HG02885 (cell line): Measurements from ENCODE around the gene STARD10.
A peak's percentile ranks its signal among the peaks of the same experiment; 100 is the strongest.

Experiments
- ATAC-seq: cut with Tn5 transposase; IDR thresholded peaks from one replicate; pipeline ENCODE4 v1.9.1; 2021; ENCODE audit warnings: mild to moderate bottlenecking; ENCODE audit not compliant: unreplicated experiment, poor library complexity

STARD10 gene

GRCh38 chr11:72826942-72827480 is 33.2 kb upstream of the STARD10 start:
- no peak for ATAC-seq

GRCh38 chr11:72826191-72826941 is 32.5 kb upstream of the STARD10 start:
- no peak for ATAC-seq

- ATAC-seq: no peak
Measured at GRCh38 chr11:72825661-72826060, 31.8 kb upstream of the STARD10 start.

GRCh38 chr11:72824811-72825505 is 31.1 kb upstream of the STARD10 start:
- ATAC-seq: no peak

GRCh38 chr11:72824020-72824419 is 30.2 kb upstream of the STARD10 start:
- no peak for ATAC-seq

GRCh38 chr11:72823105-72823804 is 29.4 kb upstream of the STARD10 start:
- no peak for ATAC-seq

- peak; percentile 70 for ATAC-seq
Measured at GRCh38 chr11:72821920-72822799, 28.3 kb upstream of the STARD10 start.

GRCh38 chr11:72821221-72821919 is 27.5 kb upstream of the STARD10 start:
- ATAC-seq: no peak

GRCh38 chr11:72820439-72821139 is 26.7 kb upstream of the STARD10 start:
- no peak for ATAC-seq

GRCh38 chr11:72818971-72819370 is 25.1 kb upstream of the STARD10 start:
- ATAC-seq: no peak

- no peak for ATAC-seq
Measured at GRCh38 chr11:72817966-72818365, 24.1 kb upstream of the STARD10 start.

GRCh38 chr11:72816404-72816990 is 22.6 kb upstream of the STARD10 start:
- ATAC-seq: no peak

GRCh38 chr11:72815110-72815618 is 21.3 kb upstream of the STARD10 start:
- peak; percentile 2 for ATAC-seq

GRCh38 chr11:72814286-72815109 is 20.7 kb upstream of the STARD10 start, which contains the start of gene ATG16L2:
Gene ATG16L2 (plus strand): TSS chr11:72814411. CDS start chr11:72814446, 35 bp downstream.
- ATAC-seq: peak; percentile 68

GRCh38 chr11:72813740-72814285 is 20.0 kb upstream of the STARD10 start:
- ATAC-seq: peak; percentile 58

GRCh38 chr11:72812967-72813739 is 19.3 kb upstream of the STARD10 start:
- ATAC-seq: peak; percentile 39
